GM19193 (cell line): Measurements from ENCODE around the gene DGKE.

Source experiments
- POLR2A ChIP-seq: IDR thresholded peaks from 4 replicates; pipeline ENCODE4 v1.6.1; 2011; ENCODE audit not compliant: insufficient read depth, insufficient read length; ENCODE audit errors: extremely low read depth

The DGKE gene

DNA sequence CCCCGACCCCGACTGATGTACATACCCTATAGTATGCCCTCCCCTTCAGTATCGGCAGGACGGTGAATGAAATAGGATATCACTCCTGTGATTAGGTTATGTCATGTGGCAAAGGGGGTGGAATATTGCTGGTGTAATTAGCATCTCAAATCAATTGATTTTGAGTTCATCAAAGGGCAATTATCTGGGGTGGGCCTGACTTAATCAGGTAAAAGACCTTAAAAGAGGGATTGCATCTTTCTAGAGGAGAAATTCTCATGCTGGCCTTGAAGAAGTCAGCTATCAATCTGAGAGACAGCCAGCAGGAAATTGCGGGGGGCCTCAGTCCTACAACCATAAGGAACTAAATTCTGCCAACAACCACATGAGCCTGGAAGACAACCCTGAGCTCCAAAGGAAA lies 69.6 kb downstream of the DGKE start:
- TF ChIP-seq POLR2A: no peak

- no peak for TF ChIP-seq POLR2A
Measured at GRCh38 chr17:56908001-56908542, 74.1 kb downstream of the DGKE start.

DNA sequence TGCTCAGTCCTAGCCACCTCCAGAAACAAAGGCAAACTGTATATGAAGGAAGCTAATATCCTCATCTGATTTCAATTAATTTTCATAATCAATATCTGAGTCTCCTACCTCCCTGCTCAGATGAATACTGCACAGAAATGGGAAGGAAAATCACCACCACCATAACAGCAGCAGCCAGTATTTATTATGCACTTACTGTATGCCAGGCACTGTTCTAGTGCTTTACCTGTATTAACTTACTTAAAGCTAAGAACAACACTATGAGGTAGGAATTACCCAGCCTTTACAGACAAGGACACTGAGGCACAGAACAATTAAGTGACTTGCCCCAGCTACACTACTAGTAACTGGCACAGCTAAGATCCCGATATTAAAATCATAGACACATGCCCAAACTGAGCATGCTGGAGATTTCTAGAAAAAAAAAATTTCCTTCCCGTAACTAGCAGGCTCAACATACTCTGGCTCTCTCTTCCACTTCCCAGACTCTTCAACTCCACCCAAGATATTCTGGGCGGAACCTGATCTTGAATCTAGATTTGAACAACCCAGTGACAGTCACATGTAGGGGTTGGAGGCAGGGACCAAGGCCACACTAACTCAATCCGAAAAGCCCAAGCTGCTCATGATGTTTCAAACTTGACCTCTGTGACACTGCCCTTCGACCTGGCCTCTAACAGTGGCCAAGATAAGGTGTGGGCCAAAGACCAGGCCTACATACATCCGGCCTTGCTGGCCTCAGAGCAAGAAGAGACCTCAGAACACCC lies 76.0 kb downstream of the DGKE start:
- TF ChIP-seq POLR2A: no peak

- TF ChIP-seq POLR2A: no peak
Measured at GRCh38 chr17:56910509-56911235, 76.7 kb downstream of the DGKE start.

DNA sequence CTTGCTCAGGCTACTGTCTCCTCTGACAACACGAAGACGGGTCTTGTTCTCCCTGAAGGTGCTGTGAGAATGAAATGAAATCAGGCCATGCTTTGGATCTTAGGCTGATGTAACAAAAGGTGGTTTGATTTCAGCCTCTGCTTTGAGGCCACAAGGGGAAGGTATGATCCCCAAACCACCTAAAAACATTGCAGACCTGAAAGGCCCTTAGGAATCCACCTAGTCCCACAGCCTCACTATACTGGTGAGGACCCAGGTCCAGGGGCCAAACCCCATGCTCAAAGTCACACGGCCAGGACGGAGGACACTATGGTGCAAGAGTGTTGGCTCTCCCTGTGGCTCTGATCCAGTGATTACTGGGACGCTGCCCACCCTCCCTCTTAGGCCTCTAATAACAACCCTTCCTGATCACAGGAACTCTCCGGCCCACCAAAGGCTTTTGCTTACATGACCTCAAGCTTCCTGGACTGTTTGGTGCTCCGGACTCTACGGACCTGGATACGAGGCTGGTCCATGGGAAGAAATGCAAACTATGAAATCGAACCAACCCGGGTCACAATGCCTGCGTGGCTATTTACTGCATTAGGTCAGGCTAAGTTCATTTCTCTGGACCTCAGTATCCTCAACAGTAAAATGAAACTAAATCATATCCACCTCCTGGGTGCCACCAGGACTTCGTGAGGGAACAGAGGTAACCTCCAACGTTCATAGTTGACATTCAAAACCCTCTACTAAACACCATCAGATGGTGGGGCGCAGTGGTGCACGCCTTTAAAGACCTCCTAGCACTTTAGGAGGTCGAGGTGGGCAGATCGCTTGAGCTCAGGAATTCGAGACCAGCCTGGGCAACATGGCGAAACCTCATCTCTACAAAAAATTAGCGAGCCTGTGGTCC lies 78.4 kb downstream of the DGKE start:
- TF ChIP-seq POLR2A: no peak

- no peak for TF ChIP-seq POLR2A
Measured at GRCh38 chr17:56913000-56913311, 79.0 kb downstream of the DGKE start.

GRCh38 chr17:56913353-56913866 lies 79.5 kb downstream of the DGKE start:
- TF ChIP-seq POLR2A: no peak

- TF ChIP-seq POLR2A: peak; percentile 99
Measured at GRCh38 chr17:56913867-56914580, 80.1 kb downstream of the DGKE start, which contains the start of gene TRIM25. Gene TRIM25 (minus strand): TSS chr17:56914049. CDS start chr17:56913988, 61 bp downstream.

GRCh38 chr17:56914581-56915273 lies 80.8 kb downstream of the DGKE start:
- no peak for TF ChIP-seq POLR2A

GRCh38 chr17:56917559-56918296 lies 83.8 kb downstream of the DGKE start:
- no peak for TF ChIP-seq POLR2A

DNA sequence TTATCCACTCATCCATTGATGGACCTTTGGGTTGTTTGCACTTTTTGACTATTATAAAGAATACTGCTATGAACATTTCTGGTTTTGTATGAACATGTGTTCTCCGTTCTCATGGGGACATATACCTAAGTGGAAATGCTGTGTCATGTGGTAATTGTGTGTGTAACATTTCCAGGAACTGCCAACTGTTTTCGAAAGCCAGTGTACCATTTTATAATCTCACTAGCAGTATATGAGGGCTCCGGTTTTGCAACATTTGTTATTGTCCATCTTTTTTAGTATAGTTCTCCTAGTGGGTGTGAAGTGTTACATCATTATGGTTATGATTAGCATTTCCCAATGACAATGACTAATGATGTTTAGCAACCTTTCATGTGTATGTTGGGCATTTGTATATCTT lies 85.0 kb downstream of the DGKE start:
- TF ChIP-seq POLR2A: no peak
